Upper lobe of right lung (tissue), 1 donor: Measurements from ENCODE around the gene MANSC1. TPM values are rescaled to one million over a fixed set of nuclear protein-coding genes. Genes with fewer than 3 reads are reported as not detected.

Experiments used
- ATAC-seq: fragments of 200-7000 bp; cut with Tn5 transposase; one replicate; pipeline ENCODE4 v1.9.1; 2020; ENCODE audit warnings: mild to moderate bottlenecking, moderate library complexity
- DNase-seq: peaks from one replicate; pipeline ENCODE4 v3.0.0-alpha.2; 2020
- H3K27ac ChIP-seq: fragments of 200-600 bp; one replicate; pipeline ENCODE4 v1.8.0; 2022
- H3K27me3 ChIP-seq: fragments of 200-600 bp; one replicate; pipeline ENCODE4 v1.8.0; 2022; ENCODE audit warnings: mild to moderate bottlenecking
- H3K36me3 ChIP-seq: fragments of 200-600 bp; one replicate; pipeline ENCODE4 v1.8.0; 2022
- H3K4me1 ChIP-seq: fragments of 200-600 bp; one replicate; pipeline ENCODE4 v1.8.0; 2022
- H3K4me3 ChIP-seq: fragments of 200-600 bp; one replicate; pipeline ENCODE4 v1.8.0; 2022; ENCODE audit warnings: mild to moderate bottlenecking
- H3K9me3 ChIP-seq: fragments of 200-600 bp; one replicate; pipeline ENCODE4 v1.8.0; 2022
- intact Hi-C: fragments of 100-400 bp; cut with DNase I; formaldehyde crosslinking; loops from one replicate; pipeline ENCODE4 v1.11.0; 2022
- long read RNA-seq: library from polyadenylated mRNA; unstranded; transcript quantifications from one replicate; pipeline ENCODE4 v2.0.0, GENCODE V29; 2021
- total RNA-seq: library from RNA; stranded (reverse); fragmentation: NEBNext Ultra II Directional; extraction: Animal tissue kit (Norgen Biotek cat#: 25700); gene quantifications from one replicate; pipeline ENCODE4 v1.2.1, GENCODE V29; 2021
- TF ChIP-seq, protein P1 (sequence below): fragments of 200-600 bp; IDR thresholded peaks from one replicate; pipeline ENCODE4 v1.8.0; 2022; ENCODE audit warnings: antibody characterized with exemption
- donor health status: DM: no; HTN: yes; CAD: no; lungs with severe emphysema.

The MANSC1 gene
- total RNA-seq: 26.4 TPM
- long read RNA-seq, full-length matches to known transcripts: 21 of 24 reads
- long read RNA-seq, partial matches to known transcripts: 2 of 24 reads
- long read RNA-seq, other reads (novel, unspliced or antisense): 1 of 24 reads

DNA sequence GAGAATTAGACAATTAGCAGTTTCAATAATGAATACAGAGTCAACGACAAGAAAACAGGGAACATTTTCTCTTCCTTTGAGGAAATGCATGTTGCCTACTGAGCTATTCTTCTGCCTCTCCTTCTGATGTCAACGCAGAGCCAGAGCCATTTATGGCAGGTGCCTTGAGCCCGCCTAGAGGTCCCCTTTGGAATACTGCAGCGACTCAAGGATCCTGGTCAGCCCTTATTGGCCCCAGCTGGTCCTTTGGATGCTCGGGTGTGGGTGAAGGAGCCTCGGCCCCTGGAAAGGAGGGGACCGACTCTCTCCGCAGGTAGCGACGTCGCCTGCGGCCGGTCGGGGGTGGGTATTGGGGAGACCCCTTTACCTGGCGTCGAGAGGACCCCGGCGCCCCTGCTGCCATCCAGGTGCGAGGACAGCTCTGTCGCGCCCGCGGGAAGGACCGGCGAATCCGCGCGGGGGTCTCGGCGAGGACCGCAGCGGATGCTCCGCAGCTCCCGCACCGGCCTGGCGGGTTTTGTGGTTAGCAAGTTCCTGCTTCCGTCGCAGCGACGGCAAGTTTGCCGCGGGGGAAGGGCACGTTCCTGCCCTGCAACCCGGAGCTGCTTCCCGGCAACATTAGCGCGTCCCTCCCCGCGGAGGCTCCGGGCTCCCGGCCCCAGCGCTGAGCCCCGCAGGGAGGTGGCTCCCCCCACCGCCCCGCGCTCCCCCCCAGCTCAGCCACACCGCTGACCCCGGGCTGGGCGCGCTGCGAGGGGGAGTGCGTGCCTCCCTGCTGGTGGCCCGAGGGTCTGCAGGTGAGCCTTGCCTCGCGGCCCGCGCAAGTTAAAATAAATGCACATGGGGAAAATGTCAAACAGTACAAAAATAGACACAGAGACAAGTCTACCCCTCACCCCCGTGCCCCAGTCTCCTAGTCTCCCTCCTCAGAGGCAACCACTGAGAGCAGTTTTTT is at the start of gene MANSC1:
Gene MANSC1, minus strand, starts transcription at position 532 of the 955 bp plus-strand sequence. CDS start 6,928 bp downstream, outside the sequence.
- intact Hi-C loops: no loop called here
- ATAC-seq (peak; percentile 95), DNase-seq (peak; percentile 88)
- Histone ChIP-seq H3K4me3 (peak within 1 kb of the TSS; percentile 77), H3K27me3 (no peaks in the 10 kb centered on the region), H3K36me3 (no peaks in the 10 kb centered on the region), H3K27ac (peak within 1 kb of the TSS; percentile 81), H3K4me1 (peaks cover 6% of the 10 kb centered on the region), H3K9me3 (no peaks in the 10 kb centered on the region)
- TF ChIP-seq, protein P1, sequence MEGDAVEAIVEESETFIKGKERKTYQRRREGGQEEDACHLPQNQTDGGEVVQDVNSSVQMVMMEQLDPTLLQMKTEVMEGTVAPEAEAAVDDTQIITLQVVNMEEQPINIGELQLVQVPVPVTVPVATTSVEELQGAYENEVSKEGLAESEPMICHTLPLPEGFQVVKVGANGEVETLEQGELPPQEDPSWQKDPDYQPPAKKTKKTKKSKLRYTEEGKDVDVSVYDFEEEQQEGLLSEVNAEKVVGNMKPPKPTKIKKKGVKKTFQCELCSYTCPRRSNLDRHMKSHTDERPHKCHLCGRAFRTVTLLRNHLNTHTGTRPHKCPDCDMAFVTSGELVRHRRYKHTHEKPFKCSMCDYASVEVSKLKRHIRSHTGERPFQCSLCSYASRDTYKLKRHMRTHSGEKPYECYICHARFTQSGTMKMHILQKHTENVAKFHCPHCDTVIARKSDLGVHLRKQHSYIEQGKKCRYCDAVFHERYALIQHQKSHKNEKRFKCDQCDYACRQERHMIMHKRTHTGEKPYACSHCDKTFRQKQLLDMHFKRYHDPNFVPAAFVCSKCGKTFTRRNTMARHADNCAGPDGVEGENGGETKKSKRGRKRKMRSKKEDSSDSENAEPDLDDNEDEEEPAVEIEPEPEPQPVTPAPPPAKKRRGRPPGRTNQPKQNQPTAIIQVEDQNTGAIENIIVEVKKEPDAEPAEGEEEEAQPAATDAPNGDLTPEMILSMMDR: peak; percentile 44

DNA sequence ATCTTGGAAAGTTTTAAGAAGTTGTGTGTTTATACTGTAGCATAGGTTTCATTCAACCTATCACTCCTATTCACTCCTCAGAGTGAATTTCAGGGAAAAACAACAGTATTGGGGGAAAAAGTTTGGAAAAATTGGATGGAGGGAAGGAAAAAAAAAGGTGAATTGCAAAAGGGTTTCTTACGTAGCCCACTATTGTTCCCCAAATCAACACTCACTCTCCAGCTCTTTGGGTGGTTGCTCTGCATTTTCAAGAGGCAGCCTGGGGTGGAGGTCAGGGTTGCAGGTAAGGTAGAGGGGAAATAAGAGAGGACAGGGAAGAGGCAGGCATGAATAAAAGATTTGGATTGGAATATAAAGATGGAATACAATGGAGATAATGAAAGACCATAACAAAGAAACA is 49.1 kb upstream of the MANSC1 start:
- no peaks in the 10 kb centered on the region for H3K36me3 ChIP-seq
- no peak overlapping the region for H3K4me3 ChIP-seq
- intact Hi-C loops: no loop called here
- peaks cover 20% of the 10 kb centered on the region for H3K4me1 ChIP-seq
- TF ChIP-seq, protein P1: no peak
- H3K9me3 ChIP-seq: no peaks in the 10 kb centered on the region
- peak overlapping the region; percentile 55 for H3K27ac ChIP-seq
- no peaks in the 10 kb centered on the region for H3K27me3 ChIP-seq
- DNase-seq (no peak), ATAC-seq (no peak)

DNA sequence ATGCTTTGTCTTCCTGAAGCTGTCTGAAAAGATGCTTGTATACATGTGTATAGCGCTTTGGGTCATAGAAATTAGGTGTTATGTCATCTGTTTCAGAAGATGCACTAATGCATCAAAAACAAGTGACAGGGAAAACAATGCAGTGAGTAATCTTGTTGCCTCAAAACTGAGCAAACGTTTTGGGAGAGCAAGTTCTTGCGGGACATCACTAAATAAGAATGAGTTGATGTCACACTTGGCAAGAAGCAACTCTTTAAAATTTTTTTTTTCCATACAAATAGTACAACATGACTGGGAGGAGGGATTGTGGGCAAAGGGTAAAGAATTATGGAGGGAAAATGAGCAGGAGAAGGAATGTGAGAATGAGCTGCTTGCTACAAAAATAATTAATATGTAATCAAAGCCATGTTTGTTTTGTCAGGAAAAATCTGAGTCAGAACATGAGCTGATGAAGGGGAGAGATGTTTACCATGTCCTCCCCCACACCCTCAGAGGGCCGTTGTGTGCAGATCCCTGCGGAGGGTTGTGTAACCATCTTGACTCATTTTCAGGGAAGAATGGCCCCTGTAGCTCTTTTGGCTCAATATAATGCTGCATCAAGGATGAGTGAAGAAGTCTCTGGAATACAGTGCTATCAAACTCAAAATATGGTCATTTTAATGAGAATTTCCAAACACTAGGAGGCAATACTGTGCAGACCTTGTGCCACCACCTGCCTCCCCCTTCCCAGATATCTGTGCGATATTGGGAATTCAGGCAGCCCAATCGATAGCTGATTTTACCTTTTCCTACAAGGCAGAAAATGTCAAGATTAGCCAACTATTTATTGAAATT is 48.2 kb upstream of the MANSC1 start:
- no peak overlapping the region for H3K4me3 ChIP-seq
- peak; percentile 67 for DNase-seq
- H3K36me3 ChIP-seq: no peaks in the 10 kb centered on the region
- peak overlapping the region; percentile 55 for H3K27ac ChIP-seq
- no peaks in the 10 kb centered on the region for H3K9me3 ChIP-seq
- H3K27me3 ChIP-seq: no peaks in the 10 kb centered on the region
- TF ChIP-seq, protein P1: no peak
- peak; percentile 91 for ATAC-seq
- H3K4me1 ChIP-seq: peaks cover 17% of the 10 kb centered on the region
- intact Hi-C loops: no loop called here

DNA sequence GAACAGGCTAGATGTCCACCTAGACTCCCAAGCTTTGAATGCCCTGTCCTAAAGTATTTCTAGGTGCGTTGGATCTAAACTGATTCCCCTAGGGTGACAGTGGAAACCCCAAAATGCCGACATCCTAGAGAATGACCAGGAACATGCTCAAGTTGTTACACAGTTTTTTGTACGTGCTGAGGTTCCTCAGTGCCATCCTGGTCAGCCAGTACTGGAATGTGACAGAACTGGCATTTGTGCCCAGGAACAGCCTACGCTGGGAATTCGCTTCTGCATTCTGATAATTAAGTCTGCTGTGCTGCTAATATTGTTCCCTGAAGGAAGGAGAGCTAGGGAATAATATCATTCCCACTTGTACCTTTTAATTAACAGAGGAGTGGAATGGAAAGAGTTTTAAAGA is 47.1 kb upstream of the MANSC1 start:
- intact Hi-C loops: no loop called here
- ATAC-seq (no peak), DNase-seq (no peak)
- Histone ChIP-seq H3K4me1 (peaks cover 14% of the 10 kb centered on the region), H3K27me3 (no peaks in the 10 kb centered on the region), H3K9me3 (no peaks in the 10 kb centered on the region), H3K27ac (peak overlapping the region; percentile 55), H3K36me3 (no peaks in the 10 kb centered on the region), H3K4me3 (no peak overlapping the region)
- TF ChIP-seq, protein P1: no peak

DNA sequence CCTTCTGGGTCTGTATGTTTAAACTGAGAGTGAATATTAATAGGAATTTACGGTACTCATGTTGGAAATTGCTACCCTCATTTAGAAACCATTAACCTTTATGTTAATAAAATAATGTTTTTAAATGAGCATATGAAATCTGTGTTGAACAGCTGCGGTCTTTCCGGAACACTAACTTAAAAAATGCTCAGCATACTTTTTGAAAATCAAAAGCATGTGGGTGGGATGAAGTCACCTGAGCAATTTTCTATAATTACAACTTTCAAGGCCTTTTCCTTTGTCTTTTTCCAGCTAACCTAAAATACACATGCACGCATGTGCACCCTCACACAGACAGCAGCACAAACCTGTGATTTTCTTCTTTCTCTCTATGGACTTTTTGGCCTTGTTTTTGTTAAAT is 46.7 kb upstream of the MANSC1 start:
- no peak for ATAC-seq
- intact Hi-C loops: no loop called here
- no peak for DNase-seq
- Histone ChIP-seq H3K36me3 (no peaks in the 10 kb centered on the region), H3K27me3 (no peaks in the 10 kb centered on the region), H3K9me3 (no peaks in the 10 kb centered on the region), H3K4me3 (no peak overlapping the region), H3K27ac (no peak overlapping the region), H3K4me1 (peaks cover 14% of the 10 kb centered on the region)
- TF ChIP-seq, protein P1: no peak
